Right lung (tissue), 5 donors: ENCODE measurements around the gene KCNN3. TPM values are rescaled to one million over a fixed set of nuclear protein-coding genes. Genes with fewer than 3 reads are reported as not detected.

Experiments used
- DNase-seq, 2 donors: peaks; one replicate each; pipeline ENCODE4 v3.0.0-alpha.2; 2013
- polyA plus RNA-seq, 5 donors: library from polyadenylated mRNA; unstranded; fragments of 120-200 nt; gene quantifications; one replicate each; pipeline versions ENCODE4 v1.2.1 to v1.2.3, GENCODE V29; 2013; ENCODE audit warnings: inconsistent platforms in 1 of 5, low replicate concordance in 1 of 5; ENCODE audit not compliant: insufficient read length in 5 of 5, insufficient read depth in 1 of 5

Gene KCNN3
- polyA plus RNA-seq, 5 donors: 1.8 to 3.2 (median 2.3) TPM

DNA sequence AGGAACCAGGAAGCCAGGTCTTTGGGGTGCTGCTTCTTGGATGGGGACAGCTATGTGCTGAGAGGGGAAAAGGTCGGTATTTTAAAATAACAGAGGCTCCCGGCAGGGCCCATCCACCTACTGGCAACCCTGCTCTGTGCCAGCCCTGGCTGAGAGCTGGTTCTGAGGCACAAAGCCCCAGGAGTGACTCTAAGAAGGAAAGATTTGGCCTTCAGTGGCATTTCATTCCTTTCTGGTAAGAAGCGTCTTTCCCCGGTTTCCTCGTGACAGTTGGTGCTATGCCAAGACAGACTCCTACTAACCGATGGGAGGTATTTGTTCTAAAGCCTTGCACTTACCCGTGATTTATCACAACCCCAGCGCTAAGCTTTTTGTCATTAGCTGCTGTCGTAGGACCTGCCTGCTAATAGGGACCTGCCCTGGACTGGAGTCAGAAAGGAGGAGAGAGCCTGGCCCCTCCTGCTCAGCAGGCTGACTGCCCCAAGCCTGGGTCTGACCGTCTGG lies 139.0 kb downstream of the KCNN3 start:
- no peak for DNase-seq

DNA sequence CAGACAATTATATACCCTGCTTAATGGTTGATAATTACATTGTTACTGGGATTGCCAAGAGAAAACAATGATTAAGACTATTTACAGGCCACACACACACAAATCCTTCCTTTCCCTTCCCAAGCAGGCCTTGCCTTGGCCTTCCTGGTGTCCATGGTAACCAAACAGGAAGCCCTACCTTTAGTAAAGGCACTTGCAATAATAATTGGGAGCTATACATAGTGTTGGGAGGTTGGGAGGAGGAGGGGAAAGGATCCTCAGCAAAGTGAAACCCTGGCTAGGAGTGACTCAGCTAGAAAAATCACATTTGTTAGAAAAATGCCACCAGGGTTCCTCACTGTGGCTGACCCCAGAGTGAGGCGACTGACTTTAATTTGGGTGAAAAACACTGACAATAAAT lies 139.8 kb downstream of the KCNN3 start:
- DNase-seq: no peak

DNA sequence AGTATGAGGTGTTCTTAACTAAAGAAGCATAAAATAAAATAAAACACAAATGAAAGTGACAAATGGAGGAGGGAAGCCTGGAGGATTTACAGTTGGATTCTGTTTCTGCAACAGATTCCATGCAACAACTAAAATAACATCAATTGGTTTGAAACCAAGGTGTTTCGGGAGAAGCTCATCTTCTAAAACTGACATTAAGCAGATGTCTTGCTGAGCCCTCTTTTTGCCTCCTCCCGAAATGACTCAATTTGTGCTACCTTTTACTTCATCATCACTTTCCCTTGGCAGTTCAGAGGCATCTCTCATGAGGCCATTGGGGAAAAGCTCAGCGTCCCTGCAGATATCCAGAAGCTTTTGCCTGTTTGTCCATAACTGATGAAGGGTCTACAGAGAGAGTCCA lies 140.5 kb downstream of the KCNN3 start:
- DNase-seq: no peak

DNA sequence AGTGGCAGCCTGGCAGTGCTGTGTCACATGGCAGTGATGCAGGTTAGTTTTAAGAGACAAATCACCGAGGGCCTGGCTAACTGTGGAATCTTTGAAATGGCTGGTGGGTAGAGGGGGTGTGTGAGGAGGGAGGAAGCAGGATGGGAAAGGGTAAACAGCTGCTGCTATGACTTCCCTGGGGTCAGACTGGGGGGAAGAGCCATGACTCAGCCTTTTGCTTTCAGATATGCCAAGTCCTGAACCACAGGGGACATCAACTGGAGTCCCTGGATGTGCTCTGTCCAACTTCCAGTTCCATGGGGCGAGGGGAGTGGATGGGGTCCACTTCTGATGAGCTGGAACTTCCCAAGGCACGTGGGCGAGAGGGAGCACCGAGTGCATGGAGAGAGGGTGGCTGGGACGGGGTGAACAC lies 141.0 kb downstream of the KCNN3 start:
- no peak for DNase-seq

DNA sequence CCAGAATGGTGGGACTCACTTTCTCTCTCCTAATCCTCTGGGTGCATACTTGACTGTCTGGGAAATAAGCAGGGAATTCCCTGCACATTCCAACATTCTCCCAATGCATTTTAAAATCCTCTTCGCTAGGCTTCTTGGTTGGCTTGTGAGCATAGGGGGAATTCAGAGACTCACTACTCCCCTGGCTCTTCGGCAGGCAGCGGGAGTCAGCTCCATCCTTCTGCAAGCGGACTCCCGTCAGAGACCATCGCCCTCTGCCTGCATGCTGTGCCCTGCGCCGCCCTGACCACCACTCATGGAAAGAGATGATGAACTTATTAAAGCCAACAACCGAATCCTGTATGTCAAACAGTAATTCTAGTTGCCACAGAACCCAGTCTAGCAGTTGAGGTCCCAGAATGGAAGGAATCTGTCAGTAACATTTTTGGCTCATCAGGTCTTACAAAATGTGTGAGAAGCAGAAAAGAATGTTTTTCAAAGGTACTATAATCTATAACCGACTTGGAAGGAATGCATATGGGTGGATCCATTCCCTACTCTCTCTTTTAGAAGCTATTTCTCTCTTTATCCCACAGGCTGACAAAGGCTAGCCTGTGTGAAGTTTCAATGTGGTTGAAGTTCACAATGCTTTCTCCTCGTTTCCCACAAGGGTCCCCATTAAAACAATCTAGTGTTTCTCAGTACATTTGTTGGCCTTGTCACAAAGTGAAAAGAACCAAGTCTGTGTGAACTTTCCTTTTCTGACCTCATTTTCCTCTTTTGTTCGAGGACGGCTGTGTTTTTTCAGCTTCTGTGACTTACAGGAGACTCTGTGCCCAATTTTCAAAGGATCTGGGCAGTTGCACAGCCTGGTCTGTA lies 143.0 kb downstream of the KCNN3 start:
- DNase-seq: no peak

DNA sequence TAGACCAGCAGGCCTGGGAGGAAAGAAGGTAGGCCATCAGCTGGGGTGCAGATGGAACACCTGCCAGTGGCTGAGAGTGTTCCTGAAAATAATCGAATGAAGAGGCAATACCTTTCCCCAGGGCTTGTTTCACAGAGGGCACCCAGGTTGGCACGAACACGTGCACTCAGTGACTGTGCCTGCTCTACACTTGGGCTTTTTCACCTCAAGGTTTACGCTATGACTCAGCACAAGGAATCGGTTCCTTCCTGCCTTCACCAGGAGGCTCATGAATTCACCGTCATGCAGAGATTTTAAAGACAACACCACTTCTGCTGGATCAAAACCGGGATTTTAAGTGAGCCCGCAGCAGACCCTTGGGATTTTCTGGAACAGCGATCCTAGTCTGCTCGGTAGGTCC lies 143.6 kb downstream of the KCNN3 start:
- no peak for DNase-seq

DNA sequence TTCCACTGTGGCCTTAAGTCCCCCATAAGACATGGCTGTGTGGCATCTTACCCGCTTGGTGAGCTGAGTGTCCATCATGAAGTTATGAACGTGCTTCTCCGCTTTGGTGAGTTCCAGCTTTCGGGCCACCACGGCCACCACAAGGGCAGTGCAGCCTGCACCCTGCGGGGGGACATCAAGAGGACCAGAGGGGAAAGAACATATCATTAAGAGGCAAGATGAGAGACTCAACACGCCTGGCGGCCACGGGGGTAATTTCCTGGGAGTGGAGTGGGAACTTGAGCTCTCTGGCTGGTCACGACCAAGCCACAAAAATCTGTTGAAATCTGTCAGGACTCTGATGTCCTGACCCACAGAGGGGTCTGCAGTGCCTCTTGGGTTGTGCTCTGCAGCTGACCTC lies 144.2 kb downstream of the KCNN3 start:
- no peak for DNase-seq

DNA sequence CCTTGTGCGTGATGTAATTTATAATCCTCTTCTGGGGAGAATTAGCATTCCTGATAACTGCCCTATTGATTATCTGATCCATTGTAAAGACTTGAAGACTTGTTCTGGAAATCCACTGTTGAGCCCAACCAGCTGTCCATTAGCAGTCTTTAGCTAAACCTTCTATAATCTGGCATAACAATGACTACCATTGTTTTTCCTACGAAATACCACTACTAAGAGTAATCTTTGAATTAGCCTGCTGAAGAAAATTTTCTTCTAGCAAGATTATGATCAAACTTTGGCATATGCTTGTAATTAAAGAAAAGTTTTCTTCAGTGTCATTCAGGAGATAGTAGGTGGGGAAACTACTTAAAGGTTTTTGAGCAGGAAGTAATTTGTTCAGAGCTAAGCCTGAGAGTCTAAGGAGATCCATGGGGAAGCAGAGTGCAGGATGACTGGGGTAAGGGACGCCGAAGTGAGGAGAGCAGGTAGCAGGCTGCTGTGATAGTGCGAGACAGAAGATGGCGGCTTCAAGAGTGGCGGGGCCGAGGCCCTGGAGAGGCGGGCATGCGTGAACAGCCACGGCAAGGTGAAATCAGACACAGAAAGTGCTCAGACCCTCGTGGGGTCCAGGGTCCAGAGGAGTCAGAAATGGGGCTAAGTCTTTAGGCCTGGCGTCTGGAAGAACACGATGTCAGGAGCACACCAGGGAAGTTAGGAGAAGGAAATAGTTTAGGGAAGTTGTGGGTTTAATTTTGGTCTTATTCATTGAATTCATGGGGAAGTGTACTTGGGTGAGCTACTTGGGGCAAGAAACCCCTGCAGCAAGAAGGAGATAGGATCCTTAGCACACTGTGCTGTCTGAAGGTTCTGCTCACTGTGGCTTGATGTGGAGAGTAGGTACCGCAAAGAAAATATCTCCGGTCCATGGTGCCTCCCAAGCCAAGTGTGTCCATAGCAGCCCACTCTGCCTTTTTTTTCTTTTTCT lies 149.5 kb downstream of the KCNN3 start:
- DNase-seq: no peak

DNA sequence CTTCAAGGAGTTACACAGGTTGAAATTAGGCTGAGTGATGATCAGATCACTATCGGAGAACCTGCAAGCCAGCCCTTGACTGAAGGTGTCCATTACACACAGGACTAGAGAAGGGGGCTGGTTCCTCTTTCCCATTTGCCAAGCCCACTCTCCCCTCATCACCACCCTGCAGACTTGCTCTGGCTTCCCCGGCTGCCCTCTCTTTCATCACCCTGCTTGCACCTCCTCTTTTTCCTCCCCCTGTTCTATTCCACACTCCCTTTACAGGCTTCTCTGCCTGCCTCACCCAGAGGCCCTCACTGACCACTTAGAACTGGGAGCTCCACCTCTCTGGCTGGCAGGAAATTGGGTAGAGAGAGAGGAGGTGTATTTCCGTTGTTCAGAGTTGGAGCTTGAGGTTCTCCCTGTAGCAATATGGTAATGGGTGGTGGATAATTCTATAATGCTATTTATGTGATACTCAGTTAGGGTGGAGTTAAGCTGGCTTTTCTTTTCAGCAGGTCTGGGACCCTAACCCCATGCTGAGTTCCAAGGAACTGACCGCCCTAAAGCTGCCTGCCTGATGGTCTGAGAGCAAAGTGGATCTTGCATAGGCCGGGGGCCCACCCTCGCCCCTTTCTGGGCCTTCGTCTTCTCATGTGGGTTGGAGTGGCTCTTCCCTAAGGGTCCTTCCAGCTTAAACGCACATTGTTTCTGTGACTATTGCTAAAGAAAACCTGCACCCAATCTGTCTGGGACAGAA lies 150.3 kb downstream of the KCNN3 start:
- DNase-seq: no peak

DNA sequence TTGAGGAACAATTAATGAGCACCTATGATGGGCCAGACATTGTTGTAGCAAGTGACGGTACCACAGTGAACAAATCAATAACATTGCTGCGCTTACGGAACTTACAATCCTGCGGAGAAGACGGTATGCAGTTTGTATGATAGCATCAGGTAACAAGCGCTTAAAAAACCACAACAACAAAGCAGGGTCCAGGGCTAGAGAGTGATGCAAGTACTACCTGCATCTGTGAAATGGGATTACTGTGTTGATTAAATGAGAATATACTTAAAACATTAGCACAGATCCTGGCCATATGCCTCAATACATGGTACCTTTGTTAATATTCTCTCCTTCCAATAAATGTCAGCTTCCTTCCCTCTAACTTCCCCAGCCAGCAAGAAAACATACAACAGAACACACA lies 151.5 kb downstream of the KCNN3 start:
- DNase-seq: no peak

DNA sequence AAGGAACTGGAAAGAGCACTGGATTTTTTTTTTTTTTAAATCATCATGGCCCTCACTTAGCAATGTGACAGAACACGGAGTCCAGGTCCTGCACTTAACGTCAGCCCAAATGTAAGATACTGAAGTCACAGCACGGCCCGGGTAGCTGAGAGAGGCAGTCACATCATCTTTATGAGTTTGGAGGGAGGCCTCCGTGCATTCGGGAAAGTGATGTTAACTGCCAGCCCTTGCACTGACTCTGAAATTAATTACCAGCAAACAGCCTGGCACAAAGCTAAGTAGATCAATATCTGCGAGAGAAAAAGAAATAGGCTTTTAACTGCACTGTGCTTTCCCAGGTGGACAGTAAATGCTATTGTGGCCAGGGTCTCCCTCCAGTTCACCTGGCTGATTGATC lies 152.6 kb downstream of the KCNN3 start:
- no peak for DNase-seq

DNA sequence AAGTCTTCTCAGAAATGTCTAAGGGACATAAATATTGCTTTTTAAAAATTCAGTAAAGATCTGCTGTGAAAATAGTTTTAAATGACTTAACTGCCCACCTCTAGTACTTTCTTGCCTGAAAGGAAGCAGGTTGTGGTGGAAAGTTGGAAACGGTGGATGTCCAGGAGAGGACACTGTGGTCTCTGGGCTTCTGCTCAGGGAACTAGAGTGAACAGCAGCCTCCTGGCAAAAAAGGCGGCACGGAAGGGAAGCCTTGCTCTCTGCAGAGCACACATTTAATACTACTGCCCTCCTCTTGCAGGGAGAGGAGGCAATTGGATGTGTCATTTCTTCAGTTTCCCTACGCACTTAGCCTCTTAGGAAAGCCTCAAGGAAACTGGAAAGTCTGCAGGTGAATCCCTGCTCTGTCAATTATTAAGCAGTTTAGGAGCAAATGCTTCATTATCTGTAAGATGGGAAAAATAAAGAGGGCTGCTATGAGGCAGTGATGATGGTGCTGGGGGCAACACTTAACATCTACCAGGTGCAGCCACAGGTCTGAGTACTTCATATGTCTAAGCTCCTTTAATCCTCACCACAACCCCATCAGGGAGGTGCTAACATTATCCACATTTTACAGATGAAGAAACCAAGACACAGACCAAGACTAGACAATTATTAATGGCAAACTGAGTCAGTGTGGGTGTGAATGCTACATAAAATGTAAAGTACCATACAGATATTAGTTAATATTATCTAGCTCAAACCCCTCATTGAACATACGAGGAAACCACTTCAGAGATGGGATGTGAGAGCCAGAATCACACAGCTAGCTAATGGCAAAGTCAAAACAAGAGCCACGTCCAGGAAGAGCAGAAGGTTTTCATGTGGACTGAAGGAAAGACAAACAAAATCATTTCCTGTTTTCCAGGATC lies 153.2 kb downstream of the KCNN3 start:
- no peak for DNase-seq

DNA sequence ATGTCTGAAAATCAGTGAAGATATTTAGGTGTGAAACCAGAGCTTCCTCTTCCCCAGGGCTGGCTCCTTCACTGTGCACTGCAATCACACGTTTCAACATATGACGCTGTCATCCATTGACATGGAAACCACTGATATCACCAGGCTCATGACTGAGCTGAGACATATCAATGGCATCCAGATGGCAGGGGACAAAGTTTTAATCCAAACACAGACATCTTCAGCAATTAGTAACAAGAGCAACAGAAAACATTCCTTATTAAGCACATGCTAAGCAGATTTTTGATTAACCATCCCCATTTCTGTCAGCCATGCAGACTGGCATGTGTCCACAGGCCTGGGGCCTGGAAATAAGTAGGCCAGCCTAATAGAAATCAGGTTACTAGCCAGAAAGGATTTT lies 154.1 kb downstream of the KCNN3 start:
- no peak for DNase-seq

DNA sequence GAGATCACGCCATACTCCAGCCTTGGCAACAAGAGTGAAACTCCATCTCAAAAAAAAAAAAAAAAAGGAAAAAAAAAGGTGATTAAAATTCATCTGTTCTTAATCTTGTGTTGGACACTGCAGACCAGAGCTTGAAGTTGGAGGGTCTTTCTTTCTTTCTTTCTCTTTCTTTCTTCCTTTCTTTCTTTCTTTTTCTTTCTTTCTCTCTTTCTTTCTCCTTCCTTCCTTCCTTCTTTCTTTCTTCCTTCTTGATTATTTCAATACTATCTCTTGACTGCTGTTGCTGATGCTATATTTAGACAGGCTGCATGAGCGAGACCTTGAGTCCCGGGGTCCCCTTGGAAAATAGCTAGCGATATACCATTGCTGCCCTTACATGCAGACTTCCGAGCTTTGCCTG lies 154.7 kb downstream of the KCNN3 start:
- DNase-seq: no peak

DNA sequence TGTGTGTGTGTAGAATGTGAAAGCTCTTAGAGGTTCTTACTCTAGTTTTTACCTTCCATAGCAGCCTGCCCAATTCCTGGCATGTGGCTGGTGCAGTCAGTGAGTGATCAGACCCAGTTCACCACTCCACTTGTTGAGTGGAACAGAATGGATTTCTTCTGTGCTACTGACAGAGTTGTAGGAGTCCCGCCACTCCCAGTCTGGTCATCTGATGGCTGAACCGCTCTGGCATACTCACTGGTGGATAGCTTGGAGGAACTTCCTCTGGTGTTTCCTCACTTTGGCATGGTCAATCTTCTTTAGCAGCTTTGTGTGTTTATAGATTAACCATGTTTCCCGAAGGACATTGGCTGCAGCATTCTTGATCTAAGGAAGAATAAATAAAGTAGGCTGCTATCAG lies 155.4 kb downstream of the KCNN3 start:
- no peak for DNase-seq

DNA sequence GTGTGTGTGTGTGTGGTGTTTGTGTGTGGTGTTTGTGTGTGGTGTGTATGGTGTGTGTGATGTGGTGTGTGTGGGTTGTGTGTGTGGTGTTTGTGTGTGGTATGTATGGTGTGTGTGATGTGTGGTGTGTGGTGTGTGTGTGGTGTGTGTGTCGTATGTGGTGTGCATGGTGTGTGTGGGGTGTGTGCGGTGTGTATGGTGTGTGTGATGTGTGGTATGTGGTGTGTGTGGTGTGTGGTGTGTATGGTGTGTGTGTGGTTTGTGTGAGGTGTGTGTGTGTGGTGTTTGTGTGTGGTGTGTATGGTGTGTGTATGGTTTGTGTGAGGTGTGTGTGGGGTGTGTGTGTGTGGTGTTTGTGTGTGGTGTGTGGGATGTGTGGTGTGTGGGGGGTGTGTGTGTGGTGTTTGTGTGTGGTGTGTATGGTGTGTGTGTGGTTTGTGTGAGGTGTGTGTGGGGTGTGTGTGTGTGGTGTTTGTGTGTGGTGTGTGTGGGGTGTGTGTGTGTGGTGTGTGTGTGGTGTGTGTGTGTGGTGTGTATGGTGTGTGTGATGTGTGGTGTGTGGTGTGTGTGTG lies 155.9 kb downstream of the KCNN3 start:
- no peak for DNase-seq

DNA sequence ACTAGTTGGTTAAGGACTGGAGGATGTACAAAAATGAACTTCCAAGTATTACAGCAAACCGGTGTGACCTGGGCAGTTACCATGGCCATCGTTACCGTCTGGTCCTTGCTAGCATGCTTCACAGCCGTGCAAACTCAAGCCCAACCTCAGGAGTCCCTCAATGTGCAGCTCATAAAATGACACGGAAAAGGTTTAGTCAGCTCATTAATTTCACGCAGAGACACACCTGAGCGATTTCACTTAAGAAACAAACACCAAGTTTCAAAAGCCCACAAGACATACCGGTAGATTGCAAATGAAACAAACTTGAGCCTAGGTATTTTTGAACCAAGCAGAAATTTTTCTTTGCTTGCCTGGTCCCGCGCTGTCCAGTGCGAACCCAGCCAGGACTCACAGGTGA lies 157.1 kb downstream of the KCNN3 start:
- no peak for DNase-seq

DNA sequence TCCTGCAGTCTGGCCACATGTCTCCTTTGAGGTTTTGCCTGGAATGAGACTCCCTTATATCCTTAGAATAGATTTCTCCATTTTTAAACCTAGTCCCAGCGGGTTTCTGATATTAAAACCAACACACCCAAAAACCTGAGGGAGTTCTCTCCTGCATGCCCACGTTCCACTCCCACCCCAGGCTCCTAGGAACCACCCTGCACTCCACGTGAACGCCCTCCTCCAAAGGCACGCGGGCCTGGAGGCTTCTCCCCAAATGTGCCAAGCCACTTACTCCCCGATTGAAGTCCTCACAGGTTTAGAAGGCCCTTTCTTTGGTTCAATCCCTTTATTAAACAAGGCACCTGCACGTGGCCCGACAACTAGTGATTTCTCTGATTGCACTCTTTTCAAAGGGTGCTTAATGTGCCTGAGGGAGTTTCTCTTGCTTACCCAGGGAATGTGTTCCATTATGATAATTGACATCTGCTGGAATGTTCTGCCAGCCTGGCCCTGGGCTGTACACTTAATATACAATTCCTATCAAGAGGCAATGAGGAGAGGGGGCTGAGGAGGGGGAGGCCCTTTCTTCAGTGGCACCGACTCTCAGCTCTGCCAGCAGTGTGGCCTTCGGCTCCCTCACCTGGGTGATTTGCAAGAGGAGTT lies 157.8 kb downstream of the KCNN3 start:
- no peak for DNase-seq

DNA sequence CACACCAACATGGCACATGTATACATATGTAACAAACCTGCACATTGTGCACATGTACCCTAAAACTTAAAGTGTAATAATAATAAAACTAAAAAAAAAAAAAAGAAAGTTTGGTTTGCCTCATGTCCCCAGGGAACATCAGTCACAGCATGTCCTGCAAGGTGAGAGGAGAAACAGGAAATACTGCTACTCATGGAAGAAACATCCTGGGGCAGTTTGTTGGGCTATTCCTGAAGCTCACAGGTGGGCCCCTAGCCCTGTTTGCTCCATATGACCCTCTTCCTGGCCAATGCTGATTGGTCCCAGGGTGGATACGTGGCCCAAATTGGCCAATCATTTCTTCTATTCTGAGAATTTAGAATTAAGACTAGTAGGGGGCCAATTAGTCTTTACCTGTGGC lies 158.7 kb downstream of the KCNN3 start:
- DNase-seq: no peak

DNA sequence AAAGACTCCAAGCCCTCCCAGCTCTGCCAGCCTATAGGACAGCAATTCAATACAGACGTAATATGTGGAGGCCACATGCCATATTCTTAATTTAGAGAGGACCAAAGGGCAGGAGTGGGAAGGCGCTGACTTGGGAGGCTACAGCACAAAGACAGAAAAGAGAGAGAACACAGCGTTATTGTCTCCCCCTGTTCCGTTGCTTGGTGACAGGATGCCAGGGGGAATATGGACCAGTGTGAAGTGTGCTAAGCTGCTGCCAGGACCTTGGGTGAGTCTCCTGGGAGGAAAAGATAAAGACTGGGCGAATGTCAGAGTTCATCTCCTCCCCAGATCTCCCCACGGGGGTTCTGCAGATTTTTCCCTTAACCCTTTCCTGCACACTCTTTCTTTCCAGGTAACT lies 160.0 kb downstream of the KCNN3 start:
- DNase-seq: no peak
